Activated T-cell treated with anti-CD3 and anti-CD28 coated beads for 4 hours (primary cell): ENCODE results near the gene CDH4.

Experiments
- DNase-seq: peaks from one replicate; pipeline ENCODE4 v3.0.0-alpha.2; 2020

Gene CDH4

DNA sequence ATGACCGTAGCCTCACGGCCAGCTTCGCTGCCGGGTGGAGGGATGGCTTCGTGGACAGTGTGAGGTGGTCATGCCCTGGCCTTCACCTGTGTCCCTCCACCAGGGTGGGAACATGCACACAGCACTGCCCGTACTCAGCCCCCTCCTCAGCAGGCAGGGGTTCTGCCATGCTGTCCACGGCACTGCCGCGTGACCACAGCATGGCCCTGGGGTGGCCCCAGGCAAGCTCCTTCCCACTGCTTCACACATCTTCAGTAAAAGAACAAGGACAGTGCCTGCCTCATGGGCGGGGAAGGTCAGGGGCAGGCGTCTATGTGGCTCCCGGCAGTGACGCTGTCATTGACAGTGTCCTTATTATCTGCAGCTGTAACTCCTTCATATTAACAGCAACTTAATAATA is 607.7 kb downstream of the CDH4 start:
- DNase-seq = no peak

DNA sequence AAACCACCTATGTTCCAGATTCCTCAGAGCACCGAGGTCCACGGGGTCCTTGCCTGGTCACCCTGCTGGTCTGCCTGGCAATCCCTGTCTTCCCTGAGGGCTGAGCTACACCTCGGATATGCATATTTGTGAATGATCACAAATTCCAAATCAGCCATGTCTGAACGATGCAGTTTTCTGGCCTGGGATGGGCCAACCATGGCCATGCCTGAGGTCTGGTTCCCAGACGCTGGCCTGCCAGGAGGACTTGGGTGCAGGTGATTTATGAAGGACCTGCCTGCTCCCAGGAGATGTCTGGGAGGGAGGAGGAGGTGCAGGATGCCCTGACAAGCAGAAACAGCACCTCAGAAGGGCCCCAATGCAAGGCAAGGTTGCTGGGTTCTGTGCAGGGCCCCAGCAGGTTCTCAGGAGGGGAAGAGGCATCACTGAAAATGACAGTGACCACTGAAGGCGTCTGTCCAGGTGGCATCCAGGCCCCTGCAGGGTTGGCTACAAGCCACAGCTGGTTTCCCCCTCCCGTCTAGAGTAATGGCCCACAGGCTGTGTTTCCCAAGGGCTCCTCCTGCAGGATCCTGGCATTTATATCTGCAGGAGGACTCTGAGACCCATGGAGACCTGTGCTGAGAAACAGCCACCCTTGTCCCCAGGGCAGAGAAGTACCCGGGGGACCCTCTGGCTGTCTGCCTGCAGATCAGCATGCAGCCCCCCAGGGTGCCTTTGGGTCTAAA is 608.4 kb downstream of the CDH4 start:
- no peak for DNase-seq

DNA sequence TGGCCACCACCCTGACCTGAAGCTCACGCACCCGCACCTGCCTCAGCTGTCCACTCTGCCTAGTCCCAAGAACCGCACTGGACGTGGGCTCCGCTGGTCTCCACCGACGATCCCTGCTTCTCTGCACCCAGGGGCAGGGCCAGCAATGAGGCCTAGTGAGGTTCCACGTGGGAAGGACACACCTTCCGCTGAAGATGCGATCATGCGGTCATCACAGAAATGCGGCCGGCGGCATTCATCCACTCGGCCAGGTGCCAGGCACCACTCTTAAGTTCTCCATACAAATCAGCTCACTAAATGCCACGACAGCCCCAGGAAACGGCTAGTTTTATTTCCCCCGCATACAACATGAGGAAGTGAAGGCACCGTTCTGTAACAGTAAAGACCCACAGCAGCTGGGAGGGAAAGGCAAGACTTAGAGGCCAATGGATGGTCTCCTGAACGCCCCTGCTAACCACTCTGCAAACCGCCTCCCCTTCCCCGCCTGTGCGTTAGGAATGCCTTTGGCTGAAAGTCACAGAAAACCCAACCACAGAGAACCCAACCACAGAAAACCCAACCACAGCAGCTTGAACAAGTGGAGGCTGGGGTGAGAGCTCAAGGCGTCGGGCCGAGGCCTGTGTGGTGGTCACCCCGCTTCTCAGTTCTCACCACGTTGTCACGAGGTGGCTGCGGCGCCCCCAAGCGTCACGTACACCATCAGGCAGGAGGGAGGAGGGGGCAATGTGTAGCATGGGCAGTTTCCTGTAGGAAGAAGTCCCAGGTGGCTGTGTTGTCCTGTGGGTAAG is 609.2 kb downstream of the CDH4 start:
- no peak for DNase-seq

DNA sequence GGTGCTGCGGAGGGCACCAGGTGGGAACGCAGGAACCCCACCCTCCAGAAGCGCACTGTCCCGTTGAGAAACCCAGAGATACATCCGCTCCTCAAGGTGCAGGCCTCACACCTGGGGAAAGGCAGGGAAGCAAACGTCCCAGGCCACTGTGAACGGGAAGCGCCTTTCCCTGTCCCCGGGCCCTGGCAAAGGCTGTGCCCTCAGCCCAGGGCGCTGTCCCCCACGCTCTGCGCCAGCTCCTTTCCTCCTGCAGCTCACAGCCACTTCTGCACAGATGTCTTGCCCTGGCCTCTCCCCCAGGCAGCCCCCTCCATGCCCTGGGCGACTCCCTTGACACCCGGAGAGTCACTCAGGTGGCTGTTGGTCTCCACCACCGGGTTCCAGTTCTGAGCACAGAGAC is 609.8 kb downstream of the CDH4 start:
- DNase-seq = no peak

DNA sequence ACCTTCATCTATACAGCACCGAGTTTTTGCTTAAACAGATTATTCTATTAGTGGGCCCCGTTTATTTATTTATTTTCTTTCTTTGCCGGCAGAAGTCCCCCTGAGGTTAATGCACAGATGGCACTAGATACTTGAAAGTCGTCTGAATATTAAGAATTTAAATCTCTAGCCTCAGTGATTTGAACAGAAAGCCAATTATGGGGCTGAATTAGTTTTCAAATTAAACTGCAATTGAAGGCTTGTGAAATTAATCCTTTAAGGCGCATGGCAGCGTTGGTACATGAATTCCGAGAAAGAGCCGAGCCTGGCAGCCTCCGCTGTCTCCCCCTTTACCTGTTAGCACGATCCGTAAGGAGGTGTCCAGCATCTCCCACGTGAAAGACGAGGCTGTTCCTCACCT is 610.8 kb downstream of the CDH4 start:
- no peak for DNase-seq

DNA sequence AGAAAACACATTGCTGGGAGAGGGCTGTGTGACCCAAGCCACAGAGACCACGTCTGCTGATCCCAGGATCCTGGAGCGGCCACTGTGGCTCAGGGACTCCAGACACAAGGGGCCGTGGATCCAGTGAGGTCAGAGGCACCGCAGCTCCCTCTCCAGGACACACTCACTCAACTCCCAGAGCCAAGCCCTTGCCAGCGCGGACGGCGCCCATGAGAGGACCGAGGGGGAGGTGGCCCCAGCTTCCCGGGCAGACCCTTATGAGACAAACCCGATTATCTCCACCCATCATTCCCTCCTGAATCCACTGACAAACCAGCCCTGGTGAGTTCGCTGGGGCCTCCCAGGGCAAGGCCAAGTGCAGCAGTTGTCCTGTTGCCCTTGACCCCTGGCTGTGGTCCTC is 612.4 kb downstream of the CDH4 start:
- no peak for DNase-seq

DNA sequence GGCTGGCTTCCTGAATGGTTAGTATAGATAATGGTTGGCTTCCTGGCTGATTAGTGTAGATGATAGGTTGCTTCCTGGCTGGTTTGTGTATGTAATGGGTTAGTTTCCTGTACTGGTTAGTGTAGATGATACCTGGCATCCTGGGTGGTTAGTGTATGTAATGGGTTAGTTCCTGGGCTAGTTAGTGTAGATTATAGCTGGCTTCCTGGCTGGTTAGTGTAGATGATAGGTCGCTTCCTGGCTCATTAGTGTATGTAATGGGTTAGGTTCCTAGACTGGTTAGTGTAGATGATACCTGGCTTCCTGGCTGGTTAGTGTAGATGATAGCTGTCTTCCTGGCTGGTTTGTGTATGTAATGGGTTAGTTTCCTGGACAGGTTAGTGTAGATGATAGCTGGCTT is 613.3 kb downstream of the CDH4 start:
- no peak for DNase-seq

DNA sequence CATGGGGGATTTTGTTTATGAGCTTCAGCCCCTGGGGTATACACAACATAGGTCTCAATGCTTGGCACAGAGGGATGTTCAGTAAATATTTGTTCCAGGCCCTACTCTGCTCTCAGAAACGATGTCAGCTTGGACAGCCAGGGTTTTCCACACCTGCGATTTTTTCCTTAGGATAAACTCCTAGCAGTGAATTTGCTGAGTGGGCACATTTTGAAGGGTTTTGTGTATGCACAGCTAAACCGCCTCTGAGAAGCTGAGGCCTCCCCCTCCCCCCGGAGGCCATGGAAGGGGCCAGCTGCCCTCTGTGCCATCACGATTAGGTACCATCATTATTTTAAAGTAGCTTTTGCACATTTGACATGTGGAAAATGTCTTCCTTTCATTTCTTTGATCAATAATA is 614.1 kb downstream of the CDH4 start:
- DNase-seq = no peak

DNA sequence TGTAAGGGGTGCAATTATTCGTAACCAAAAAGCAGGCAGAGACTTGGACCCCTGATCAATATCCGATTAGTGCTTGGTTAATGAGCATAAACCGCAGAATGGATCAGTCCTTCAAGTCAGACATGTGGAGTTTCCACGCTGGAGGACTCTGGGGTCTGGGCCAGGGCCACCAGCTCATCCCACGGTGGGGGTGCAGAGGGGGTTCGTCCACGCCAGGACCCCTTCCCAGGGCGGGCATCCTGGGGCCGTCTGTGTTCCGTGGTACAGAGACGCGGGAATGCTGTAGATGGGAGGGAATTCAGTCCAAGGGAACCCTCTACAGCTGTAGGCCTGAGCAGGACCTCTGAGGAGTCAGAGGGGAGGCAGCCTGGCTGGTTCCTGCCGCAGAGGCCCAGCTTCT is 615.9 kb downstream of the CDH4 start:
- no peak for DNase-seq

DNA sequence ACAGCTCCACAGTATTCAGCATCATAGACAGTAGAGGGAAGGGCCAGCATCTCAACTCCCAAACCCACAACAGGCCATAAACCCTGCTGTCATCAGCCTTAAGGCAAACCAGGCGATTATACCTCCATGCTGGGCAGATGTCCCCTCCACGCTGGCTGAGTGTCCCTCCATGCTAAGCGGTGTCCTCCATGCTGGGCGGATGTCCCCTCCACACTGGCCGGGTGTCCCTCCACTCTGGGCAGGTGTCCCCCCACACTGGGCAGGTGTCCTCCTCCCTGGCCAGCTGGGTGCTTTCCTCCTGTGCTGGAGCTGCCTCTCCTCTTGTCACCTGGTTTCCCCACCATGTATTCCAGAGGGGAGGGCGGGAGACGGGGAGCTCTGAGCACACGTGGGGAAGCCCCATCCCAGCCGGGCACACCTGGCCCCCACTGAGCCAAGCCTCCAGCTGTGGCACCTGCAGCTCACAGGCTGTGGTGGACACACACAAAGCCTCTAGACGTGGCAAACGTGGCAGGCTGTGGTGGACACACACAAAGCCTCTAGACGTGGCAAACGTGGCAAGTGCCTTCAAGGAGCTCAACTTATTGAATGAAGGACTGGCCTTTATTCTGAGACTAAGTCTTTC is 616.5 kb downstream of the CDH4 start:
- no peak for DNase-seq

DNA sequence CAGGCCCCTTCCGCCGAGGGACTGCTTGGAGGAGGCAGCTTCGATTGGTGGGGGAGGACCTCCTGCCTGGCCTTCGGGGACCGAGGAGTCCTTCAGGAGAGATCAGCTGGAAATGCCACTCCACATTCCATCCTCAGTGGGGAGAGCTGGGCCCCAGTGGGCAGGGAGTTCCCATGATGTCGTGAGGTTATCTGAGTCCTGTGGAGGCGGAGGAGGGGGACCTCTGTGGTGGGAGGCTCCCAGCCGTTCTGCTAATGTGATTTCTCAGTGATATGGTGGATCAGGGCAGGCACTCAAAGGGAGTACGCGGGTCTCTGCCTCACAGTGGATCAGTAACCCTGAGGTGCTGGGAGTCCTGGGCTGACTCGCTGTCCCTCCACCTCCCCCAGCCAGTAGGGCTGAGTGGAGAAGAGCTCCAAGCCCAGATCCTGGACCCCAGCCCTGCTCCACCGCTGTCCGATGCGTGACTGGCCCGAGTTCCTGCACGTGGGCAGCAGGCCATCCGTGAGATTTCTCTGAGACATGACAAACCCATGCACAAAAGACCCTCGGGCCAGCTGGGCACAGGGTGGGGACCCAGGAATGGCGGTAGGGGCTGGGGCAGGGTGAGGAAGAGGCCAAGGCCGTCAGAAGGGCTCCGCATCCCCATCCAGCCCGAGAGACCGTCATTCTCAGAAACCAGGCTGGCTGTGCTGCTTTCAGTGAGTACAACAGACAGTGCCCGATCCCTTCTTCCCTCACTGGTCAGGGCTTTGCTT is 617.9 kb downstream of the CDH4 start:
- no peak for DNase-seq

DNA sequence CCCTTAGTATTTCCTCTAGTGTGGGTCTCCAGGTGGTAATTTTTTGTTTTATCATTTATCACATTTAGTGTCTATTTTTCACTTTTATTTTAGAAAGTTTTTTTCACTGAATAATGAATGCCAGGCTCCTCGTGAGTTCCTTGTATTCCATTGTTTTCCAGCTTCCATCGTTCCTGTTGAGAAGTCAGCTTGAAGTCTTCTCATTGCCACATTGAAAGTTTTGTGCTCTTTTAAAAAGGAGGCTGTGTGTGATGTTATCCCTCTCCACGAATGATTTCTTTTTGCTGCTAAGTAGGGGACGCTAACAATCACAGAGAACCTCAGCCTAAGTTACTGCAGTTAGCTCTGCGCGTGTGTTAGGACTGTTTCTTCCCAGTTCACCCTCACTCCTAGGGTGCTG is 619.1 kb downstream of the CDH4 start:
- no peak for DNase-seq

DNA sequence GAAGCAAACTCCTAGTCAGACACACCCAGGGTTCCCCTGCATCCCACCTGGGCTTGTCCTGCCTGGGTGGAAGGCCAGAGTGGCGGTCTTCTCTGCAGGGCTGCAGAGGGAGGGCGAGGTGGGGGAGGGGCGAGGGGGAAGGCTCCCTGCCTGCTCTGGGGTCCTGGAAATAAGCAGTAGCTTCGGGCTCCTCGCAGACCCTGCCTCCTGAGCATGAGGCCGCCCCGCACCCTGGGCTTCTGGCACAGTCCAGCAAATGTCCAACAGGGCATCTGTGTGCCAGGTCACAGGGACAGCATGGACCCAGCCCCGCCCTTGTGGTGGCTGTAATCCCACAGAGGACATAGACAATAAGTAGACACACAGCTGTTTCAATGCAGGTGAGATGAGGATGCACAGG is 619.9 kb downstream of the CDH4 start:
- no peak for DNase-seq

DNA sequence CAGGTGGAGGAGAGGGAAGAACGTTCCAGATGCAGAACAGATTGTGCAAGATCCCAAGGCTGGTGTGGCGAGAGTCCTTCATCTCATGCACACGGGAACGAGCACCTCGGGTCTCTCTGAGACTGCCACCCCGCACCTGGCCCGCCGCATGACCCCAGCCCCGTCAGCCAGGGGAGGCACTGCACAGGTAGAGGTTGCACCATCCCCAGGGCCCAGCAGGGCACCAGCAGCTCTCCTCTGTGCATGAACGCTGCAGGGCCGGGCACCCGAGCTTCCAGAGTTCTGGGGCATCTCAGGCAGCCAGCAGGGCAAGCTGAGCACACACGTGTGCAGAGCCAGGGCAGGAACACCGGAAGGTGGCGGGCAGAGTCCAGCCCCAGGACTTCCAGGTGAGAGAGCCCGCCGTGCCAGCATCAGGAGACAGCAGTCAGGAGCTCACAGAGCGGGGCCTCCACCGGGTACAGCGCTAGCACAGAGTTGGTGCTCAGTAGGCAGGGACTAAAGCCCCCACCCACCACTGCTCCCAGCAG is 620.4 kb downstream of the CDH4 start:
- DNase-seq = no peak

DNA sequence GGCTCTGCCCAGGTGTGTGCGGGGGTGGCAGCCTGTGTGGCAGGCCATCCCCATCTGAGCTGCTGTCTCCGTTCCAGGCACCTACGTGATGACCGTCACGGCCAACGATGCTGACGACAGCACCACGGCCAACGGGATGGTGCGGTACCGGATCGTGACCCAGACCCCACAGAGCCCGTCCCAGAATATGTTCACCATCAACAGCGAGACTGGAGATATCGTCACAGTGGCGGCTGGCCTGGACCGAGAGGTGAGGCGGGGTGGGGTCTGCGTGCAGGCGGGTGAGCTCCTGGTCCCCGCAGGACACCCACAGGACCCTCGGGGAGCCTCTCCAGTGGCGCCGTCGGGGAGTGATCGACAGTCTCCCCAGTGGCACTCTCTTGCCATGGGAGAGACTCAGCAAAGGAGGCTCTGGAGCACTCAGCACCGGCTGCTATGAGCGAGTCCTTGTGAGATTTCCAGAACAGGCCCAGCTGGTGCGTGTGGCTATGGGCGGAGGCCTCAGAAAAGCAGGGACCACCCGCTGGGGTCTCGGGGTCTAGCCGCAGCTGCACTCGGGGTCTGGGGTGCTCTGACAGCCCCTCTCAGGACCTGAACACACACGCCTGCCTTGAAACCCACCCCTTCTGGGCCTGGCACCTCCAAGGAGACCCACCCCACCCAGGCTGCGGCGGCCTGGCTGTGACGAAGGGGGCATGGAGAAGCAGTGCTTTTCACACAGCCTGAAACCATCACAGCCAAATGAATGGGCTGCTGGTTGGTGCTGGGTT is 621.8 kb downstream of the CDH4 start:
- DNase-seq = no peak

DNA sequence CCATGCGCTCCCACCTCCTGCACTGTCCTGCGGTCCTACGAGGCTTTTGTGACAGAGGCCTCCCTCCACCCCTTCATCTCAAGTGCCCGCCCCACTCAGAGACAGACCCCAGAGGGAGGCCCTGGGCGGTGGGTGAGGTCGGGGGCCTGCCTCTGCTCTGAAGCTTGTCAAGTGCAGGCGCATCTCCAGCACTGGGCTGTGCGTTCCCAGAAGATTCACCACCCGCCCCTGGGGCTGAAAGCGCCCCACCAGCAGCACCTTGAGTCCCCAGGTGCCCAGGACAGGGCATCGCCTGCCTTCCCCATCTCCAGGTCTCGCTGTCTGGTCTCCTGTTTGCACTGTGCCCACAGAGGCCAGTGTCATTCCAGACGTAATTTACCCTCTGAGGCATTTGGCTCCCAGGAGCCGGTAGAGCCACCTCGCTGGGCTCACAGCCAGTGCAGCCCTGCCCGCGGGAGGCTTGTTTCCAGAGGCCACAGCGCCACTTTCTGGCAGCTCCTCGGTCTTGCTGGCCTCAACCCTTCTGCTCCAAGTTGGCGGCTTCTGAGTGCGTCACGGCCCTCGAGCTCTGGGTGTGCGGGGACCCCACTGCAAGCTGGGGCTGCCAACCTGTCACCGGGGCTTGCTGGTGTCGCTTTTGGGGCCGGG is 622.5 kb downstream of the CDH4 start:
- DNase-seq = no peak

DNA sequence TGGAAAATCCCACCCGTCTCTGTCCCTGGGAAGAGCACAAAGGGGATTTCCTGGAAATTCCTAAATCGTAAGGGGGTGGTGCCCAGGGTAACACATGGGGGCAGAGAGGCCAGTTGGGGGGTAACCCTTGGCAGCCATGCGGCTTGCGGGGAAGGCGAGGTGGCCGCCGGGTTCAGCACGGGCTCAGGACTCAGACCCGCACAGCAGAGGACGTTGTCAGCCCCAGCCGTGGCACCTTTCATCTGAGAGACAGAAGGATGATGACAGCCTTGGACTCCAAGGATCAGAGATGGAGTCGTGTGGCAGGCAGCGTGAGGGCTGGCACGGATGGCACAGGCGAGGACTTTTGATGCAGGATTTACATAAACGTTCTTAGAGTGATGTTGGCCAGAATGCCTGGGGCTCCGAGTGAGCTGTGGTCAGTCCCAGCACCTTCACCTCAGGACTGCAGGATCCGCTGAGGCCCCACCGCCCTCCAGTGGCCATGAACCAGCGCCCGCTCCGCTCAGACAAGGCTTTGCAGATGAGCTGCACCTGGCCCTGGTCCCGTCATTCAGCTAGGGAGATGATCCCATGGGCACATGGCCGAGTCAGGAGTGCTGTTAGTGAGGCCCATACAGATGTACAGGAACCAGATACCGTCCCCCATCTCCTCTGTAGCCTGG is 623.3 kb downstream of the CDH4 start:
- DNase-seq = no peak

DNA sequence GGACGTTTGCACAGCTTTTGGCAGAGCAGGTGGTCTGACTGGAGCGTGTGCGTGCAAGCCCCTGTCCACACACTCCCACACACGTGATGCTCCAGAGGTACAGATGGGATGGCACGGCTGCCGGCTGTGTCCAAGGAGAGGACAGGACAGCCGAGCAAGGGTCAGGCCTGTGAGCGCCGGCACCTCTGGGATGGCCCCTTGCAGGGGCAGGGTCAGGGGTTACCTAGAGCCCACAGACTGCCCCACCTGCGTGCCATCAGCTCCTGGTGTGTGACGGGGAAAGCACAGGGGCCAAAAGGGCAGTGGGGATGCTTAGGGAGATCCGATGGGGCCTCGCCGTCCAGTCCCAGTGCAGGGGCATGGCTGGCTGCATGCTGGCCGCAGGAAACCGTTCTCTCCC is 623.9 kb downstream of the CDH4 start:
- no peak for DNase-seq

DNA sequence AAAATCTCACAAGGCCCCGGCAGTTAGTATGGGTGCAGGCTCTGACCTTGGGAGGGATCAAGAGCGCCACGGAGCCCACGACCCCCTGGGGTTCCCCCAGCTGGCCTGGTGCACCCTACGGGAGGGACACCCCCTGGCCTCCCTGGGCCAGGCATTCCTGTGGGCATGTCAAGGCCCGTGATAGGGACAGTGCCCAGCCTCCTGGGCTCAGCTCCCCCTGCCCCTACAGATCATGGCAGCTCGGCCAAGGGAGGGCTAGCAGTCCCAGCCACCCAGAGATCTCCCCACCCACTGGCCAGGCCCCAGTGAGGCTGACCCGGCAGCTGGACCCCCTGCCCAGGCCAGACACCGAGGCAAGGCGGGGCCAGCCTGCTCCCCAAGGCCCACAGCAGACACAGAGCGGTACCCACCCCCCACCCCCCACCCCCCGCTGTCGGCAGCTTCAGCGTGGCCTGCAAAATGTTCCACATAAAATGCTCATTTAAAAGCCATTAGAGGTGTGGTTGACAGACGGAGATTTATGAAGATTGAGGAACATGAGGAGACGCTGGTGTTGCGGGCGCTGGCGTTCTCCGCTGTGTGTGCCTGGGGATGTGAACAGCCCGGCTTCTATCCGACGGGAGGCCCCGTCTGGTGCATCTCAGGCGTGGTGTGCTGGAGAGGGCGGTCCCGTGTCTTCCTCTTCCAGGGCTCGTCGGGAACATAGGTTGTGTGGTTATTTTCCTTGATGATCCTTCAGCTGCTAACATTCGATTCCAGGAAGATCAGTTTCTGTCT is 625.1 kb downstream of the CDH4 start:
- no peak for DNase-seq

DNA sequence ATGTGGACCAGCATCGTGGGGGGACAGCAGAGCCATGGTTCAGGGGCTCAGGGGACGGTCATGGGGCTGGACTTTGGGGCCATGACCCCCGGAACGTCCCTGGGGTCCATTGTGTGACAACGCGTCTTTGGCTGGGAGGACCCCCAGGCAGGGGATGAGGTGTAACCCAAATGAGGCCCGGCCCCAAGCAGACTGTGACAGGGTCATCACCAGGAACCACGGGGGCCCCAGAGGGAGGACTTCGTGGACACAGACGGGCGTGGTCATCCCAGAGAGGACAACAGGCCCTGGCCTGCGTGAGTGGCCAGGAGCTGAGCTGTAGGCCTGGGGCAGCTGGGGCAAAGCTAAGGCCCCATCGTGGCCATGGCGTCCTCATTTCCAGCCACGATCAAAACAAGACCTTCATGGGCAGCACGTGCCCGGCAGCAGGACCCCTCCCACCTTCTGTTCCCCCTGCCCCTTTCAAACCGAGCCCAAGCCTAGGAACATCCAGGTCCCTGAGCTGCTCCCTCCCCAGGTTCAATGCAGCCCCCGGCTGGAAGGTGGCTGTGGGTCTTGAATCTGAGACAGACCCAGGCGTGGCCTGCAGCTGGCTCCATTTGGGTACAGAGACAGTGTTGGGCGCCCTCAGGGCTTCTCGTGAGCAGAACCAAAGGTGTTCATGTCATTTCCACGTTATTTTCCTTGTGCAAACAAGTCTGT is 625.9 kb downstream of the CDH4 start:
- DNase-seq = no peak
